Measurements from ENCODE around the gene GLRX3. TPM values are rescaled to one million over a fixed set of nuclear protein-coding genes. Genes with fewer than 3 reads are reported as not detected.

GLRX3 gene
- total and polyA plus RNA-seq, 12 donors: 34.1 to 130 (median 65.5) TPM

GRCh38 chr10:130108934-130109604 is 27.1 kb upstream of the GLRX3 start:
- TF ChIP-seq CTCF (IDR thresholded peaks at IDR 0.05): no peak
- H3K36me3 ChIP-seq: peaks cover 0 to 11% (median 0%) of the 10 kb centered on the region in 9 donors
- intact Hi-C loops (cut with DNase I): loop anchor here in 1 of 10 donors (5.0 kb wide), 1 partner anchor 1077 kb away; no protein-coding TSS in a partner anchor
- peaks cover 0 to 37% (median 25%) of the 10 kb centered on the region in 9 donors for H3K4me1 ChIP-seq
- peak overlapping the region in 3 of 10 donors; percentile 84 to 98 (median 89) for H3K27ac ChIP-seq
- no peak for ATAC-seq
- no peaks in the 10 kb centered on the region for H3K9me3 ChIP-seq
- WGBS, 2 donors: 48 to 52% methylated on average over 6 of the region's 6 CpGs
- DNase-seq: no peak
- H3K27me3 ChIP-seq: no peaks in the 10 kb centered on the region
- H3K4me3 ChIP-seq: peak overlapping the region in 8 of 10 donors; percentile 71 to 93 (median 80)

- WGBS, 2 donors: 1 to 2% methylated on average over 9 of the region's 9 CpGs
- peaks cover 0 to 11% (median 0%) of the 10 kb centered on the region in 9 donors for H3K36me3 ChIP-seq
- peak; percentile 73 to 92 (median 85) for TF ChIP-seq CTCF (IDR thresholded peaks at IDR 0.05)
- H3K9me3 ChIP-seq: no peaks in the 10 kb centered on the region
- no peaks in the 10 kb centered on the region for H3K27me3 ChIP-seq
- DNase-seq (peak; percentile 23 to 85), ATAC-seq (peak; percentile 0 to 43 (median 26))
- peaks cover 0 to 37% (median 25%) of the 10 kb centered on the region in 9 donors for H3K4me1 ChIP-seq
- H3K27ac ChIP-seq: peak overlapping the region; percentile 84 to 98 (median 92)
- peak overlapping the region; percentile 71 to 93 (median 78) for H3K4me3 ChIP-seq
- intact Hi-C loops (cut with DNase I): loop anchor here in 5 of 10 donors (1.0 to 10.0 kb wide), 5 partner anchors 26 to 1078 kb away; partner anchors contain the start of gene GLRX3 (in 4 of the 5)
These were observed 26.4 kb upstream of the GLRX3 start for GRCh38 chr10:130109796-130110245.

GRCh38 chr10:130110246-130111112 is 25.7 kb upstream of the GLRX3 start, which contains the start of gene C10orf143:
TSS of gene C10orf143 (minus strand) at chr10:130110830. CDS start at chr10:130110772, 58 bp downstream.
- Histone ChIP-seq H3K27ac (peak within 1 kb of the TSS; percentile 84 to 98 (median 92)), H3K36me3 (peaks cover 0 to 10% (median 0%) of the 10 kb centered on the region in 9 donors), H3K4me3 (peak within 1 kb of the TSS; percentile 71 to 93 (median 78)), H3K4me1 (peaks cover 0 to 37% (median 25%) of the 10 kb centered on the region in 9 donors), H3K9me3 (no peaks in the 10 kb centered on the region), H3K27me3 (no peaks in the 10 kb centered on the region)
- DNase-seq: peak; percentile 98 to 99
- peak; percentile 95 to 99 (median 96) for ATAC-seq
- intact Hi-C loops (cut with DNase I): loop anchor here in 6 of 10 donors (1.0 to 10.0 kb wide), 5 partner anchors 26 to 1078 kb away; partner anchors contain the start of gene GLRX3 (in 6 of the 6)
- WGBS, 2 donors: 0 to 1% methylated on average over 65 to 70 of the region's 71 CpGs
- peak in 1 of 9 donors; percentile 11 for TF ChIP-seq CTCF (IDR thresholded peaks at IDR 0.05)

Data from heart right ventricle (tissue), 16 donors.